SK-N-DZ (cell line): ENCODE measurements around the gene SPNS3.
A peak's percentile ranks its signal among the peaks of the same experiment; 100 is the strongest.

ENCODE experiments used
- DNase-seq: peaks from one replicate; pipeline ENCODE4 v3.0.0-alpha.2; 2015; ENCODE audit warnings: low spot score

SPNS3 gene

DNA sequence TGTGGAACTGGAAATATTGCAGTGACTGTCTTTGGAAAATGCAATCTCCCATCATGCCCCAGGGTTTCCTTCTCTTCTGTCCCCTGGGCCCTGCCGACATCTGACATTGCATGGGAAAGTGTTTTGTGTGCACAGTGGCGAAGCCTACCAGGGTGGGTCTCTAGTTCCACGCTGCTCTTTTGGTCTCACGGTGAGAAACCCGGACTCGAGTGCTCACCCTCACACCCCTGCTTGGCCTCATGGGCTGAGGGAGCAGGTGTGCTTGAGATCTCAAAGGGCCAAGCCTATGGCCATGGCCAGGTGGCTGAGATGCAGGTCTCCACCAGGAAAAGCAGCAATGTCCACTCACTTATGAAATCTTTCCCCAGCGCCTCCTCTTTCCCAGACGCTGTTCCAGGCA lies 32.0 kb downstream of the SPNS3 start:
- no peak for DNase-seq

- DNase-seq: no peak
Measured at GRCh38 chr17:4467287-4467686, 33.5 kb downstream of the SPNS3 start.

- DNase-seq: no peak
Measured at GRCh38 chr17:4469552-4469951, 35.8 kb downstream of the SPNS3 start.

DNA sequence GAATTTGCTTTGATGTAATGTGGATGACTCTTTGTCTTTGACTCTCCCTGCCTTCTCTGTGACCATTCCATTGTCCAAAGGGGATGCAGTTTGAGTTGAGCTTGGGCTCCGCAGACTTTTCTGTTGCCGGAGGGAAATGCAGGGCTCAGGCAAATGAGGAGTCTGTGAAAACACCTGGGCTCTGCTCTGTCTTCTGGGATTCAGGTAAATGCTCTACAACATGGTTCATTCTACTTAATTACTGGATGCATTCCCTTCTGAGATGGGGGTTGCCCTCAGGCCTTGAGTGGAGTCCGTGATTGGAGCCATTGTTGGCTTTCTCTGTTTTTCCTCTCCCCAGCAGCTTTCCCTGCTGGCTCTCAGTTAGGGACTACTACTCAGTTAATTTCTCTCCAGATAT lies 38.5 kb downstream of the SPNS3 start:
- no peak for DNase-seq

- DNase-seq: no peak
Measured at GRCh38 chr17:4474093-4474492, 40.4 kb downstream of the SPNS3 start.

DNA sequence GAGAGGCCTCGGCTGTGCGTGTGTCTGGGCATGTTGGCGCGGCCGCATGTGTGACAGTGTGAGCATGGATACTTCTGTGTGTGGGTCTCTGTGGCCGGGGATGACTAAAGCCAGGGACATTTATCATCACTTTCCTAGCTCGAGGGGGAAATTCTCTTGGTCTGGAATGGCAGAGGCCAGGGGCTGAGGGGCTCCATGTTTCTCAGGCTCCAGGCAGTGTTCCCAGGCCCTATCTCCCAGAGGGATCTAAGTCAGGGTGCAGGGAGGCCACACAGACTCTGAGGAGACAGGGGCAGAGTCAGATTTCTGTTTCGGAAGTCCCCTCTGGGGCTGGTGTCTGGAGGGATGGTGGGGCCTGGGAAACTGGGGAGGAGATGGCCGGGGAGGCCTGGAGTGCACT lies 41.3 kb downstream of the SPNS3 start:
- peak; percentile 47 for DNase-seq

- DNase-seq: no peak
Measured at GRCh38 chr17:4475463-4475862, 41.7 kb downstream of the SPNS3 start.

DNA sequence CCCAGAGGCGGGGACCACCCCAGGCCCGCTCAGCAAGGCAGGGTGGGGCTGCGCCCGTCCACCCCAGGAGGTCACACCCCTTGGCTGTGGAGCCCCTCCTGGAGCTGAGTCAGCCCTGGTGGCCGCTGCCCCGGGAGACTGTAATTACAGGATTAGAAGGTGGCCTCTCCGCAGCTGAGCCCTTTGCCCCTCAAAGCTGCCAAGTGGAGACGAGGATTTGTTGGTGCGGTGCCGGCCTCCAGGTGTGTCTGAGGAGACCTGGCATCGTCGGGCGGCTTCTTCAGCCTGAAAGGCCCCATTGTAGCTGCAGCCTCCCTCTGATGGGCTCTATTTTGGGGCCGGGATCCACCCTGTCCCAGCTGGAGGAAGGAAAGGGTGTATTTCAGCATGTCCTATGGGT lies 42.3 kb downstream of the SPNS3 start:
- no peak for DNase-seq

GRCh38 chr17:4476511-4477070 lies 42.9 kb downstream of the SPNS3 start:
- DNase-seq: no peak

DNA sequence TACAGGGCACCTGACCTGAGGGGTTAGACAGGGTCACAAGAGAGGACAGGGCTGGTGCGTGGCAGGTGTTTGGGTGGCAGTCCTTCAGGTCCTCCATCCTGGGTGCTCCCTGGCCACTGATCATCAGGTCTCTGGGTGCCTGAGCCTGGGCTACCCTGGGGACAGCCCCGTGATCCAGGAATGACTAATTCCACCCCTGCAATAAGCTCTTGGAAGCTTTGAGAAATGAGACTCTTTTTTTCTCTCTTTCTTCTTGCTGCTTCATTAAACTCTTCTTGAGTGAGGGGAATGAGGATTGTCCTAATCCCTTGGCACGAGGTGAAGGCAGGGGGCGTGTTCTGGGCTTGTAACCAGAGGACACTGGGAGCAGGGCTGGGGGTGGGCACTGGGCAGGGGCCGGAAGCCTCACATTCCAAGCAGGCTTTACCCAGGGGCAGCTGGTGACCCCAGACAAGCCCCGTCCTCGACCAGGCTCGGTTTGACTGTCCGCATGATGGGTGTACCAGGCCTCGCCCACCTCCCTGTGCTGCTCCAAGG lies 43.6 kb downstream of the SPNS3 start:
- no peak for DNase-seq

DNA sequence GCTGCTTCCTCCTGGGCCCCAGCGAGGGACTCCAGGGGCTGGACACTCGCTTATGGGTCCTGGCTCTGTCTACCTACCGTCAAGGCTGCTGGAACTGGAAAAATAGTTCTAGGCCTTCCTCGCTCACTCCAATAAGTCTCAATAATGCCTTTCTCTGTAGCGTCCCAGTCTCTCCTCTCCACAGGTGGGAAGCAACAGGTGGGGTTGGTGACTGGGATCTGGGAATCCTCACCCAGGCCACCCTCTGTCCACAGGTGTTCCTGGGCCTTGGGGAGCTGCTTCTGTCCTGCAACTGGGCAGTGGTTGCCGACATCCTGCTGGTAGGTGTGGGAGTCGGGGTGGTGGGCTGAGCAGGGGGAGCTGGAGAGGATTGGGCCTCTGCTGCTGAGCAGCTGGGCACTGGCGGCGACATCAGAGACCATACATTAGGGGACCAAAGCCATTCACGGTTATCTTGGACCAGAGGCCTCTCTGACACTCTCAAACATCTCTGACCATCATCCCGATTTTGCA lies 44.6 kb downstream of the SPNS3 start:
- DNase-seq: no peak

DNA sequence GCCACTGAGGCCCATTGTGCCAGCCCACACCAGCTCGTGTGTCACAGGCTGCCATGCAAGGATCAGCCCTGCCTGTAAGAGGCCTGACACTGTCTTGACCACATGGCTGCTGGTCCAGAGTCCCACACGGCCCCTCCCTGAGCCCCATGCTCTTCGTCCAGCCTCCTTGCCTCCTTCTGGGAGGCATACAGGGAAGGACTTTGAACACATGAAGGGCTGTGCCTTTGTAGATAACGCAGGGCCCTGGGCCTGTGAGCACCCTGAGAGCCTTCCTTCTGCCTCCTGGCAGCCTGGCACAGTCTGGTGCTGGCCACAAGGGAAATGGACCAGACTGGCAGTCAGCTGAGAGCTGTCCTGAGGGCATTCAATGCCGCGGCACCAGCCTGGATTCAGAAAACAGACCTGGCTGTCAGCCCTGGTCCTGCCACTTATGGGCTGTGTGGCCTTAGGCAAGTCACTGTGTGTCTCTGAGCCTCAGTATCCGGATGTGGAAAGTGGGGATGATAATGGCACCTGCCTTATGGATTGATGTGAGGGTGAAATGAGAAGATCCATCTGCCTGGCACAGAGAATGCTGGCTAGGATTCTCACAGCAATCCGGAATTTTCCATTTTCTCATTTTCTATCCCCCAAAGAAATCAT lies 45.7 kb downstream of the SPNS3 start:
- DNase-seq: no peak

DNA sequence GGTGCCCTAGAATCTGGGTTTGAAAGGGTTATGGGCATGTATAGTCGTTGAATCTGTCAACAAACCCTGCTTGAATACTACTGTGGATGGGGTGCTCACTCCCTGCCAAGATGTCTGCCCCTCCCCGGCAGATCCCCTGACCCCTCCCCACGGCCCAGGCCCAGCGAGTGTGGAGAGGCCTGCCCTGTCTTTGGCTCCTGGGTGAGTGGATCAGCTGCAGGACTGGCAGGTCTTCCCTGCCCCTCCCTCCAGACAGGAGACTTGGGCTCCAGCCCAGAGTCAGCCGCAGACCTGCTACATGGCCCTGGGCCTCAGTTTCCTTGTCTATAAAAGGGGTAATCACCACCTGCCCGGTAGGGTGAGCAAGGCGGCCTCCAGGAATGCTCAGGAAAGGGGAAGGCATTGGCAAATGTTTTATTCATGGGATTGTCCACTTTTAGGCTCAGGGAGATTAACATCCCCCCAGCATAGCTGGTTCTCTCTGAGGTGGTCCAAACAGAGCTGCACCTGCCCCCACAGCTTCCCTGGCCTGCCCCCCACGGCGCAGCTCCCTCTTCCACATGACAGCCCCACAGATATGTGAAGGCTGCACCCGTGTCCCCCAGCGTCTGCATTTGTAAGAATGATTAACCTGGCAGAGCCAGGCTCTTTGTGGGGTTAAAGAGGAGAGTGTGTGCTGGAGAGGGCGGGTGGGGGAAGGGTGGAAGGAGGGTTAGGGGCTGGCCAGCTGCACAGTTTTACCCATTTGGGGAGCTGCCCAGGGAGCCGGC lies 46.4 kb downstream of the SPNS3 start:
- DNase-seq: no peak

GRCh38 chr17:4480929-4481898 lies 47.5 kb downstream of the SPNS3 start:
- DNase-seq: no peak

GRCh38 chr17:4482338-4483011 lies 48.7 kb downstream of the SPNS3 start:
- DNase-seq: no peak

DNA sequence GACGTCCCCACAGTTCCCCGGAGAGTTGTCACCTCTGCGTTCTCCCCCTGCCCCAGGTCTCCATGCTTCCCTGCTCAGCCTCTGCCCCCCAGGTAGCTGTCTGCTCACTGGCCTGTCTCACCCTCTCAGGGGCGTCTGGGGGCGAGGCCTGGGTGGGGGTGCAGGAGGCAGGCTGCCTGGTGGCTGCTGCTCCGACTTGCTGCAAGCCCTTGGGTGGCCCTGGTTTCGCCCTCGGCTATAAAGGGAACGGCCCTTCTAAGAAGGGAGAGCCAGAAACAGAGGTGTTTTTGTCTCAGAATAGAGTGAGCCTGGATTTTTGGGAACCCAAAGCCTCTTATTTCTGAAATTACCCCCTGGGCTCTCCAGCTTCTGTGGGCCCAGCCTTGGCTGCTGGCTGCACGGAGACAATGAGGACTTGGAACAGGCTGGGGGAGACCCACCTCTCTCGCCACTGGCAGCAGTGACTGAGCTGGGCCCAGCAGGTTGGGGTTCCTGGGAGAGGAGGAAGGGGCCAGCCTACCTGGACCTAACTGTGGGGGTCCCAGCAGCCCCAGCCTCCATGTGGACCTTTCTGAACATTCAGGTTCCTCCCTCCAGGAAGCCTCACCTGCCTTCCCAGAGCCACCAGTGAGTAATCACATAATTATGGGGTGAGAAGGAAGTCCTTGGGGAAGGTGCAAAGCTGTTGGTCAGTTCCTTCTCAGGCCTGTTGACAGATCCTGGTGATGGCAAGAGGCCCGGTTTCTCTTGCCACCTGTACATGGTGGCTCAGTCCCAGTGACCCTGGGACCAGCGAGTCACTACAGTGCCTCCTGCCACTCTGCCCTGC lies 49.5 kb downstream of the SPNS3 start:
- DNase-seq: no peak

DNA sequence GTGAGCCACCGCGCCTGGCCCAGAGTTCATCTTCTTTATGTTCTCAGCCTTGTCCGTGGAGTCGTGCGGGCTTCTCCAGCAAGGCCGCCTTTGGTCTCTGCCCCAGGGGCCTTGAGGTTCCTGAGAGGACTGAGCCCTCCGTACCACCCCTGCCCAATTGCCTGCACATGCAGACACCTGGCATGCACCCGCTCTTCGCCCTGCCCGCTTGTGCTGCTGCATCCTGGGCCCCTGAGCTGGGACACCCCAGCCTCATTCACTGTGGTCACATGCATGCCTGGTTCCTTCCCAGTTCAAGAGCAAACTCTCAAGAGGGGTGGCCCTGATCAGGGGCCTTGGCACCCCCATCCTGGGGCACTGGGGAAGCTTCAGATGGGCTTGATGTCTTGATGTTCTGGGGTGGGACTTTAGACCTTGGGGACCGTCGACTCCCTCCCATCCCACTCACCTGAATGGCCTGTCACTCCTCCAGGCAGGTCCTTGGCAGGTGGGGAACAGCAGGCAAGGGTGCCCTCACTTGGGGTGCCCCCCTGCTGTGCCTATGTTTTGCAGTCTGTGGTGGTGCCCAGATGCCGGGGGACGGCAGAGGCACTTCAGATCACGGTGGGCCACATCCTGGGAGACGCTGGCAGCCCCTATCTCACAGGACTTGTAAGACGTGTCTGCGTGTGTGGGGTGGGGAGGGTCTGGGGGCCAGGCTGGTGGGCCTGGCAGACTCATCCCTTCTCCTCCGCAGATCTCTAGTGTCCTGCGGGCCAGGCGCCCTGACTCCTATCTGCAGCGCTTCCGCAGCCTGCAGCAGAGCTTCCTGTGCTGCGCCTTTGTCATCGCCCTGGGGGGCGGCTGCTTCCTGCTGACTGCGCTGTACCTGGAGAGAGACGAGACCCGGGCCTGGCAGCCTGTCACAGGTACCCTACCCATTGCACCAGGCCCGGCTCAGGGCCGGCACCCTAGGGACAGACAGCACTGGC lies 52.2 kb downstream of the SPNS3 start:
- DNase-seq: no peak

GRCh38 chr17:4487296-4487695 lies 53.6 kb downstream of the SPNS3 start:
- no peak for DNase-seq
